NCI-H748 (cell line): ENCODE data around the gene PVALB.

Experiments used
- DNase-seq: peaks from one replicate; lab custom pipeline; 2025; ENCODE audit not compliant: unreplicated experiment; lab: John Stamatoyannopoulos, UW

PVALB gene

DNA sequence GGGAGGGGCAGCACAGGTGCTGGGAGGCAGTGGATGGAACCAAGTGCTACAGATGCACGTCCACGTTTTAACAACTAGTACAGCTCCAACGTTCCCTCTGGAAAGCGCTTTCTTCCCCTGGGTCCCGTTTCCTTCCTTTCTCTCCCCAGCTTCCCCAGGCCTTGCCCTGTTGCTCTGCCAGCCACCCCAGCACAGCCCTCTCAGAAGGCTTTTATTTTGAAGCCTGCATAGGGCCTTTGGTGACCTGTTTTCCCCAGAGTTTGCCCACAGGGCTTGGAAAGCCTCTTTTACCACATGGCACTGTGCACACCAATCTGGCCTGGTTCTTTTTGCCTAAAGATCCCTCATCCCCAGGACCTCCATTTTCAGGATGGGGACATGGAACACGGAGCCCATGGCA is 30.1 kb upstream of the PVALB start:
- no peak for DNase-seq

DNA sequence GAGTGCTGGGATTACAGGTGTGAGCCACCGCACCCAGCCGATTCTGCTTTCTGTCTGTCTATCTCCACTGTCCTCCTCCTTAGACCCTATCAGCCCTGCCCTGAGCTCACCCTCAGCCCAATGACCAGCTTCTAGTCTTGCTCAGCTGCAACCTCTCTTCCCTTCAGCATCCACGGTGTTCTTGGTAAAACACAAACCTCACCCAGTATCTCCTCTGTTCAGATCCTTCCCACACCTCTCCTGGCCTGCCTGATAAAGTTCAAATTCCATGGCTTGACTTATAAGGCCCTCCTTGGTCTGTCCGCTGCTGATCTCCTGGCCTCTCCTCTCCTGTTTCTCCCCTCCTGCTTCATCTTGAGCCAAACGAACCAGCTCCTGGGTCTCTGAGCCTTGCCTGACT is 29.4 kb upstream of the PVALB start:
- no peak for DNase-seq

DNA sequence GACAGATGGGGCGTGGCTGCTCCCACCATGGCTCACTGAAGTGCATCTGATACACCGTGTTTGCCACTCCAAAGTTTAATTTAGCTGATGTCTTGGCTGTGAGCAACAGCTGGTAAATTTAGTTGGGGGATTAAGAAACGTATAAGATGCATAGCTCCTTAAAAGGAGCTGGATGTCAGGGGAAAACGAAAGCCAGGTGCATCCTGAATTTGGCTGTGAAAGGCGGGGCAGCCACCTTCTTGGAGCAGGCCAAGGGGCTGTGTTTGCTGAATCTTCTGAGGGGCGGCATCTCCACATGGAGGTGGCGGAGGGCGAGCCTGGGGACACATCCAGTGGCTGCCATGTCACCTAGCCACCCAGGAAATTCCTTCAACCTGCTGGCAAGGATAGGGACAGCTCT is 23.3 kb upstream of the PVALB start:
- DNase-seq = no peak

DNA sequence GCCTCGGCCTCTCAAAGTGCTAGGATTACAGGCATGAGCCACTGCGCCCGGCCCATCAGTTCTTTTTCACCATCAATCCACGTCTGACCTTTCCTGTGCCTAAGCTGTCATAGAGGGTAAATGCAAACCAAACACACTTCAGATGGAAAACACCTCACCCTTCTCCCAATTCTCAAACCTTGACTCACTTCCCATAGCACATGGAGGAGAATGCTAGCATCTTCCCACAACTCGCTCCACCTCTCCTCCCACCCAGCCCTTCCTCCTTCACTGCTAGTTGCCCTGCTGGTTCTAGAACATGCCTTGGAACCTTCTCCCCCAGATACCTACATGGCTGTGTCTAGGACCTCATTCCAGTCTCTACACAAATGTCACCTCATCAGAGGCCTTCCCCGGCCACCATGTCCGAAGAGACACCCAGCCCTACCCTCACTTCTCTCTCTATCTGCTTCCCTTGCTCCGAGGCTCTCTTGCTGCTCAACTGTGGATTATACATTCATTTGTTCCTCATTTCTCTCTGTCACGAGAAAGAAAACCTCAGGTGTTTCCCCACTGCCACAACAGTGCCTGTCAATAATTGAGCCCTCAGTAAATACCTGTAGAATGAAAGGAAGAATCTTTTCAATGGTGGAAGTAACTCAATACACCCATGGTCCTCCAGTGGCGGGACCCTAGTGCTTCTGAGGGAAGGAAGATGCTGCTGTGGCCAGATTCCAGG is 22.7 kb upstream of the PVALB start:
- no peak for DNase-seq

DNA sequence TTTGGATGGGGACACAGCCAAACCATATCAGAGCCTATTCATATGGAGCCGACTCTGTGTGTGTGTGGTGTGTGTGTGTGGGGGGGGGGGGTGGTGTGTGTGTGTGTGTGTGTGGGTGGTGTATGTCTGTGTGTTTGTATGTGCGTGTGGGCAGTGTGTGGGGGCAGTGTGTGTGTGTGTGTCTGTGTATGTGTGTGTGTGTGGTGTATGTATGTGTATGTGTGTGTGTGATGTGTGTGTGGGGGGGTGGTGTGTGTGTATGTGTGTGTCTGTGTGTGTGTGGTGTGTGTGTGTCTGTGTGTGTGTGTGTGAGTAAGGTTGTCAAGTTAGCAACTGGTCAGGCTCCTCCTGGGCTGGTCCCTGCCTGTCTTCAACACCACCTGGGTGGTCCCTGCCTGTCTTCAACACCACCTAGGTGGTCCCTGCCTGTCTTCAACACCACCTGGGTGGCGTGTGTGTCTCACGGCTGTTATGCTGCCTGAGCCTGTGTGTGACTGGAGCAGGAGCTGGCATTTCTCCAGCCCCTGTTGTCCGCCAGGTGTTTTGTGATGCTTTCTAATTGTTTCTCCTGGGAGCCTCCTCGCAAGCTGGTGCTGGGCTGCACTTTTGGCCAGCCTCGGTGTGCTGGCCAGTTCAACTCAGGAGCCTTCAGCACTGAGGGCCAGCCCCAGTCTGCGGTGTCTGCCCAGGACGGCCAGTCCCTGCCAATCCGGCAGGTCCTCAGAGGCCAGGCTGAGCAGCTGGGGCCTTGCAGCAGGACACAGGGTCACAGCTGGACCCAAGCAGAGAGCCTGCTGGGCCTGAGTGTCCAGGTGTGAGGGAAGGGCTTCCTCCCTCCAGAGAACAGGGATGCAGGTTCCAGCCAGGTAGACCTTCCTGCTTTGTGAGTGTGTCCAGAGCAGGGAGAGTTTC is 21.5 kb upstream of the PVALB start:
- DNase-seq = peak; percentile 12

DNA sequence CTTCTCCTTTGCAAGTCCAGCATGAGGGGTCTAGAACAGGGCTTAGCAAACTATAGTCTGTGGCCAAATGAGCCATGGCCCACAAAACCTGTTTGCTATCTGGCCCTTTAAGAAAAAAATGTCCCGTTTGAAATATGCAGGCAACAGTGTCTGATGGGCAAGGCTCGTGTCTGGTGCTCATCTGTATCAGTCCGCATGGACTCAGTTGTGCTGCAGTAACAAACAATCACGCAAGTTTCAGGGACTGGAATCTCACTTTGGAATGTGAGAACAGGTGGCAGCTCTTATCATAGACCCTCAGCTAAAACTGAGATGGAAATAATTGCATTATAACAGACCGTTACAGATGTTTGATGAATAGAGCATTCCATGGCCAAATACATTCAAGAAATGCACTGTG is 19.1 kb upstream of the PVALB start:
- DNase-seq = no peak

DNA sequence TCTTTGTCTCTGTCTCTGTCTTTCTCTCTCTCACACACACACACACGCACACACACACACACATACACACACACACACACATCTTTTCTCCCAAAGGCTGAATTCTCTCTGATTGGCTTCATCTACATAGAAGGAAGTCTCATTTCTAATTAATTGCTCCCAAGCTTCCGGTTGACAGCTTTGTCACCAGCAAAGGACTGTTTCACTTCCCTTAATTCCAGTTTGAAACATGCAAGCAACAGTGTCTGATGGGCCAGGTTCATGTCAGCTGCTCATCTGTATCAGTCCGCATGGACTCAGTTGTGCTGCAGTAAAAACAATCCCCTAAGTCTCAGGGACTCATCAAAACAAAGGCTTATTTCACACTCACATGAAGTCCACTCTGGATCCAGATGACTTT is 16.2 kb upstream of the PVALB start:
- no peak for DNase-seq

DNA sequence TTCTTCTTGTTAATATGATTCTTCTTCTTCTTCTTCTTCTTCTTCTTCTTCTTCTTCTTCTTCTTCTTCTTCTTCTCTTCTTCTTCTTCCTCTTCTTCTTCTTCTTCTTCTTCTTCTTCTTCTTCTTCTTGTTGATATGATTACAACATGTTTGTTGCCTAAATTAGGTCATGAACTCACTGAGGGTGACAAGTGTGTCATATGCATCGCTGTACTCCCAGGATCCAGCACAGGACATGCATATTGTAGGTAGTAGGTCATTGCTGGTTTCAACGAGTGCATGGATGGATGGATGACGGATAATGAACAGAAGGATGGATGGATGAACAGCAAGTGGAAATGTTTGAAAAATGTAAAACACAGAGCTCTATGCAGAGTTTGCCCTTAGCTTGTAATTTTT is 14.9 kb upstream of the PVALB start:
- DNase-seq = no peak

DNA sequence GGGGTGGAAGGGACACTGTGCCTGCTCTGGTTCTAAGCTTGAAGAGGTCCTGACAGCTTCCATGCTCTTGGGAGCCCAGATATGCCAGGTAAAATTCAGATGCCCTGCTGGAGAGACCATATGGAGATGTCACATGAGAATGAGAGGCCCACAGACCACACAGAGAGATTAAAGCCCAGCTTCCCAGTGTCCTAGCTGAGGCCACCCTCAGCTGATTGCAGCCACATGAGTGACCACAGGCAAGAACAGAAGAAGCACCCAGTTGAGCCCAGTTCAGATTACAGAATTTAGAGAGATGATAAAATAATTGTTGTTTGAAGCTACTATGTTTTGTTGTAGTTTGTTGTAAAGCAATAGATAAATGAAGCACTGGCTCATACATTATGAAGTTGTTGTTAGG is 14.4 kb upstream of the PVALB start:
- DNase-seq = no peak

DNA sequence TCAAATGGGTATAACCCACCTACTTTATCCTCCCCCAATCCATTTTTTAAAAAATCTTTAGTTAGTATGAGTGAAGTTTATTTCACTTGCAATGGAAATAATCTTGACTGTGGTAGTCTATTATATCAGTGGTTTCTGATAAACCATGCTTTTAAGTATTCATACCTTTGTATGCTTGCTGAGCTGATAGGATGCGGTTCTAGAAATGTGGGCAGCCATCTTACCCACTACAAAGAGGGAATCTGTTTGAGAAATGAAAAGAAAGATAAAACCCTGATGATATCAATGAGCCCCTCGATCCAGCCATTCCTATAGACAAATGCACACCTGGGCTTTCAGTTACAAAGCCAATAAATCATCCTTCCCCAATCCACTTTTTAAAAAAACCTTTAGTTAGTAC is 13.8 kb upstream of the PVALB start:
- no peak for DNase-seq

DNA sequence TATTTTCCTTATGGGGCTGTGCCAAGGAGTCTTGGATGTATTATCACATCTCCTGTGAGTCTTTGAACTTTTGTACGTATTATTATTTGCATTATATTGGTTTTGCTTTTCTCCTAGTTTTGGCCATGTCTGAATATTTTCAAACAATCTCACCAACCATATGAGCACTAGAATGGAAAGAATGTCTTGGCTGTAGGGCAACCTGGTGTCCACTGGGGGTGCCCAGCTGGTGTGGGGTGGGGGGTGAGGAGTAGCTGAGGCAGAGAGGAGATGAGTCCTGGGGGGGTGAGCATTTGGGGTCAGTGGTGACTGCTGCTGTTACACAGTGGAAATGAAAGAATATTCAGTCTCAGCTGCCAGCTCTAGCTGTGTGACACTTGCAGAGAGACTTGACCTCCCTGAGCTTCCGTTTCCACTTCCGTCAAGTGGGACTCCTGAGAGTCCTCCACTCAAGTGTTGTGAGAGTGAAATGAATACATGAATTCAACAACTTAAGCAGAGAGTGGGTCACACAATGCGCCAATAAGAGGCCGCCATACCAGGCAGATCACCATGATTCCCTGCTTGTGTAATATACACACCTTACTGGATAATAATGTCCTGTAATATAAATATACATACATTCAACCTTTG is 12.7 kb upstream of the PVALB start:
- no peak for DNase-seq

DNA sequence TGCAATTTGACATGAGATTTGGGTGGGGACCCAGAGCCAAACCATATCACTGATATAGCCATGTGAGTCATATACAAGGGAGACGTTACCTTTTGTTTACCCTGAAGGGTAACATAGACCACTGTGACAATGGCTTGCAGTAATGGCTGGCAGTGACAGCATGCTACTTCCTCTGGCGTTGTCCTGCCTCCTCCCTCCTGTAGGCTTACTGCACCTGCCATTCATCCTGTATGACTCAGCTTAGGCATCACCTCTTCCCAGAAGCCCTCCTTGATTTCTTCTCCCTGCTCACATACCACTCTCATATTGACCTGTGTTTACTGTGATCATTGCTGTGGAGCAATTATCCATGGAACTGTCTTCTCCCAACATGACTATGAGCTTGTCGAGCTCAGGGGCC is 12.0 kb upstream of the PVALB start:
- no peak for DNase-seq

DNA sequence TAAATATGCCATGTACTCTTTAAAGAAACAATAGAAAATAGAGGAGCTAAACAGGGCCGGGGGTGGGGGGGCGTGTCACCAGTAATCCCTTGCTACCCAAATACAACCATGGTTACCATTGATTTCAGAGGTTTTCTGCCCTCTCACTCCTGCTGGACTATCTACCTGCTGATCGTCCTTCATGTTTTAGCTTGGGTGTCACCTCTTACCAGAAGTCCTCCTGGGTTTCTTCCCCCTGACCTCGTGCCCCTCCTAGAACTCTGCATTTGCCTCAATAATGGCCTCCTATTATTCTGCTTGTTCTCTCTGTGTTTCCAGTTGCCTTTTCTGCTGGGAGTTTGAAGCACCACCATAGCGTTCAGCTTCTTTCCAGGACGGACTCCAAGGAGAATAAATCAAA is 9.4 kb upstream of the PVALB start:
- no peak for DNase-seq

DNA sequence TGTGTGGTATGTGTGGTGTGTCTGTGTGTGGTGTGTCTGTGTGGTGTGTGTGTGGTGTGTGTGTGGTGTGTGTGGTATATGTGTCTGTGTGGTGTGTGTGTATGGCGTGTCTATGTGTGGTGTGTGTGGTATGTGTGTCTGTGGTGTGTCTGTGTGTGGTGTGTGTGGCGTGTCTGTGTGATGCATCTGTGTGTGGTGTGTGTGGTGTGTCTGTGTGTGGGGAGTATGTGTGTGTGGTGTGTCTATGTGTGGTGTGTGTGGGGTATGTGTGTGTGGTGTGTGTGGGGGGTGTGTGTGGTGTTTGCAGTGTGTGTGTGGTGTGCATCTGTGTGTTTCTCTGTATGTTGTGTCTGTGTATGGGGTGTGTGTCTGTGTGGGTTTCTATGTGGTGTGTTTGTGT is 7.8 kb upstream of the PVALB start:
- DNase-seq = no peak

DNA sequence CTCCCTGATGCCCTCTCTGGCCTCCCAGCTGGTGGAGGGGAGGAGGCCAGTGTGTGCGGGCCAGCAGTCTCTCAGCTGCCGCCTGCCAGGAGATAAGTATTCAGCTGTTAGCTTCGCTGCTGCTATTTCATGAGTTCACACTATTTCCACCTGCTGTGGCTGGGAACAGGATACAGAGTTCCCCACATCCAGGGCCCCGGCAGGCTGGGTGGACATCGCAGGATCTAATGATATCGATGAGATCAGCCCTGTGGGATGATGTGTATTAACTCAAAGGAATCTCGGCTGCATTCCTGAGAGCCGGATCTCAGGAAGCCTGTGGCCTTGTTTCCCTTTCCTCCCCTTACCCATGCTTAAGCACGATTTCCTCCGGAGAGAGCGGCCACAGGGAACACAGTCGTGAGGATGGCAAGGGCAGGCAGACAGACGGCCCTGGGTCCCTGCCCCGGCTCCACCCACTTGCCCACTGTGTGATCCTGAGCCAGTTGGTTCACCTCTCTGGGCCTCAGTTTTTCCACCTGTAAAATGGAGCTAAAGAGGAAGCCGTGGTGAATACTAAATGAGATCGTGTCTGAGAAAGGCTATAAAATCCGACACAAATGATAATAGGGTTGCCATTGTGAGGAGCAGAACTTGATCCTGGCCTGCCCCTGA is 6.5 kb upstream of the PVALB start:
- no peak for DNase-seq

DNA sequence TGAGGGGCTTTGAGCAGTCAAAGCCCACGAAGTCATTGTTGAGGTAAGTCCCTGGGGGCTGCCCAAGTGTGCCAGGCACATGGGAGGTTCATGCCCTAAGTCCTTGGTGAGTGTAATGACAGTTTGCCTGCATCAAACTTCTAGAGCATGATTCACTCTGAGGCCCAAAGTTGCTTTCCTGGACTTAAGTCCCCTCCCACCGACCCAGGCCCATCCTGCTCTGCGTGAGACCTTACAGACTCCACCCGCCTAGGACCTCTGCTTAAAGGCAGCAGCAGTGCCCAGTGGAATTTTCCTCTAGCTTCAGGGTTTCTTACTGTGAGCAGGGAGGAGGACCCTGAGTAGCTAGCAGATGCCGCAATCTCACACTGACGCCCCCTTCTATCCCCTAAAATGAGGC is 5.7 kb upstream of the PVALB start:
- DNase-seq = no peak

DNA sequence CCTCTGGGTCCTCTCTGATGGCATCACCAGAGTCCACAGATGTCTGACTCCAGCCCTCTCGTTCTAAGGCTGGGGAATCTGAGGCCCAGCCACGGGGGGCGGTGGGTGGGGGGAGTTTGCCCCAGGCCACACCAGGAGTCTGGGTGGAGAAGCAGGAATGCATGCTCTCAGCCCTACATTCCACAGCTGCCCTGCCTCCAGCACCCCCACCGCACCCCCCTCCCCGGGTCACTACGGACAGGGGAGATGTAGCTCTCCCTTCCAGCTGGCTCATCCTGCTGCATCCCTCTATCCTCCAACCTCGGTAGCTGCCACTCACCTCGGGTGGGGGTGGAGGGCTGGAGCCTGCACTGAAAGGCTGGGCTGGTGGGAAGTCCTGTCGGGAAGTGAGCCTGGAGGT is 2.3 kb upstream of the PVALB start:
- no peak for DNase-seq

DNA sequence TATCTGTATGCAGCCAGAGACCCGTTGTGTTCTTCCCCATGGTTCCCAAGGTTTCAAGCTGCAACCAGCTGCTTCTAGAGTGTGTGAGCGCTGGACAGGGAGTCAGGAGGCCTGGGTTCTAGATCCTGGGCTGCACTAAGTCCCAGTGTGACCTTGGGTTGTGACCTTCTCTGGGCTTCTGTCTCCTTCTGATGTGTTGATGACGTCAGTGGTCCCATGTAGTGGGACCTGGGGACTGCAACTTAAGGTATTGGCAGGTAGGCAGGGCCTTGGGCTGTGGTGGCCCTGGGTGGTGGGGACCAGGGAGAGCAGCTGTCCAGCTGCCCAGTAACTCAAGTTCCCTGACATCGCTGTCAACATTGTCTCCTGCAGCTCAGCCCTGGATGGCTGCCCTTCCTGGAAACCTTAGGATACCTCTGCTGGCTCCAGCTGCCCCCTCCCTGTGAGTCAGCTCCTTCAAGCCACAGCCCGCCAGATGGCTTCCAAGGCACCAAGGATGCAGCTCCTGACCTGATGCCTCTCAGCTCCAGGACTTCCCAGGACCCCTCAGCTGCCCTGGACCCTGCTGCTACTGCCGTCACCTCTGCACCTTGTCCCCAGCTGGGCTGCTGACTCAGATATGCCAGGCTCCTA is 1.3 kb upstream of the PVALB start:
- DNase-seq = no peak

DNA sequence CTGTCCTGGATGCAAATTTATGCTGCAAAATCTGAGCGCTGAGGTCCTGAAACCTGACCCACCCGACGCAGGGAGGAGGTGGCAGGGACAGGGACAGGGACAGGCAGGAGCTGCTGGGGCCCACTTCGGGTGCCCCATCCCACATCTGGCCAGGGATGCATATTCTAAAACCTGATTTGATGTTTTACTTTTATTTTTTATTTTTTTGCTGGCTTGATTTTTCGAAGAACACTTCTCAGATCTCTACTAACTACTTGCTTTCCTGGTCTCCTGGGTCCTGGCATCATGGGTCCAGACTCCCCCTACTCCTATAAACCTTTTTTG is 652 bp upstream of the PVALB start:
- DNase-seq = no peak

DNA sequence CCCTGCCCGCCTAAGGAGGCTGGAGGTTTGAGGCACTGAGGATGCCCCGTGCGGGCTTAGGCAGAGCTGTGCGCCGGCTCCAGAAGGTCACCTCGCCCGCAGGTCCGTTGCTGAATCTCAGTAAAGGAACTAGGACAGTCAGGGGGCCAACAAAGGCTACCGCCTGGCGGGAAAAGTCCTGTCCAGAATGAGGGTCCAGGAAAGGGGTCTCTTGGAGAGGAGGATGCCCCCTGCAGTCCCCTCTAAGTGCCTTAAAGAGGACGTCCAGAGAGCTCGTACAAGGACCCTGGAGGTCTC is 548 bp downstream of the PVALB start:
- no peak for DNase-seq

DNA sequence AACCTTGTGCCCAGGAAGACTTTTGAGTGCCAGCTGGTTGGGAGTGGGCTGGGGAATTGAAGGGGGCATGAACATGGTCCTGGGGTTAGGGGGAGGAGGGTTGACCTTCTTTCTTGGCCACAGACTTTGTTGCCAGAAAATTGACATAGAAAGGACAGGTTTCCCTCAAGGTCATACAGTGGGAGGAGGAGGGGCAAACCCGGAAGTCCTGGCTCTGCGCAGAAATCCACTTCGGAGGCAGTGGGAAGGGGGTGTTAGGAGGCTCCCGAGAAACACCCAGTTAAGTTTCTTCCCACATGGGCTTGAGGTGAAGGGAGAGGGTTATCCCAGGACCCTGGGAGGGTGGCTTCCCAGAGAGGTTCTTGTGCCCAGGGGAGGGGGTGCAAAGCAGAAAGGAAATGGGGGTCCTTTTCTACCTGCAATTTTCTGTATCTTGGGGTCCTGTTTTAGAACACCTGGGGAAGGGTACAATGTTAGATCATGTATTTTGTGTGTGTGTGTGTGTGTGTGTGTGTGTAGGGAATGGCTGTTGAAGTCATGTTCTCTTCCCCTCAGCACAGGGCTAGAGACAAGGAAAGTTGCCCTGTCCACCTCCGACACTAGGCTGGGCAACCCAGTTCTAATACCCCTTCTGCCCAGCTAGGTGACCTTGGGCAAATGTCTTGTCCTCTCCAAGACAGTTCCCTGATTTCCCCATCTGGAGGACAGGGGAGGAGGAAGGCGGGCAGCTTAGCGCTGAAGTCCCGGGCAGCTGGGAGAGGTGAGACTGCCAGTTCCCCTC is 1.1 kb downstream of the PVALB start:
- no peak for DNase-seq
